ENCODE measurements around the gene ADARB1.

Gene ADARB1

GRCh38 chr21:45151445-45152160 is 77.2 kb downstream of the ADARB1 start:
- no peak for DNase-seq (ENCODE audit: low spot score)

- no peak for DNase-seq (ENCODE audit: low spot score)
Measured at GRCh38 chr21:45152265-45152746, 77.9 kb downstream of the ADARB1 start.

- DNase-seq (ENCODE audit: low spot score): no peak
Measured at GRCh38 chr21:45153358-45154318, 79.3 kb downstream of the ADARB1 start.

- no peak for DNase-seq (ENCODE audit: low spot score)
Measured at GRCh38 chr21:45154511-45155508, 80.4 kb downstream of the ADARB1 start.

GRCh38 chr21:45155910-45156309 is 81.5 kb downstream of the ADARB1 start:
- no peak for DNase-seq (ENCODE audit: low spot score)

- DNase-seq (ENCODE audit: low spot score): no peak
Measured at GRCh38 chr21:45156459-45156858, 82.1 kb downstream of the ADARB1 start.

- DNase-seq (ENCODE audit: low spot score): no peak
Measured at GRCh38 chr21:45157932-45158331, 83.6 kb downstream of the ADARB1 start.

GRCh38 chr21:45158491-45159423 is 84.4 kb downstream of the ADARB1 start:
- DNase-seq (ENCODE audit: low spot score): peak; percentile 15

GRCh38 chr21:45160198-45160597 is 85.8 kb downstream of the ADARB1 start:
- no peak for DNase-seq (ENCODE audit: low spot score)

GRCh38 chr21:45161038-45161945 is 86.9 kb downstream of the ADARB1 start:
- DNase-seq (ENCODE audit: low spot score): no peak

- DNase-seq (ENCODE audit: low spot score): no peak
Measured at GRCh38 chr21:45162115-45162514, 87.7 kb downstream of the ADARB1 start.

GRCh38 chr21:45162809-45163208 is 88.4 kb downstream of the ADARB1 start:
- DNase-seq (ENCODE audit: low spot score): no peak

GRCh38 chr21:45163413-45164123 is 89.2 kb downstream of the ADARB1 start:
- DNase-seq (ENCODE audit: low spot score): no peak

GRCh38 chr21:45164124-45164511 is 89.7 kb downstream of the ADARB1 start:
- DNase-seq (ENCODE audit: low spot score): no peak

GRCh38 chr21:45164838-45165237 is 90.5 kb downstream of the ADARB1 start:
- no peak for DNase-seq (ENCODE audit: low spot score)

- no peak for DNase-seq (ENCODE audit: low spot score)
Measured at GRCh38 chr21:45166931-45167330, 92.6 kb downstream of the ADARB1 start.

- DNase-seq (ENCODE audit: low spot score): no peak
Measured at GRCh38 chr21:45167796-45168222, 93.4 kb downstream of the ADARB1 start.

- DNase-seq (ENCODE audit: low spot score): no peak
Measured at GRCh38 chr21:45168522-45168921, 94.1 kb downstream of the ADARB1 start.

GRCh38 chr21:45169001-45169400 is 94.6 kb downstream of the ADARB1 start:
- DNase-seq (ENCODE audit: low spot score): no peak

Data from NAMALWA (cell line).